ENCODE results near the gene B4GALT6. TPM values are rescaled to one million over a fixed set of nuclear protein-coding genes. Genes with fewer than 3 reads are reported as not detected.
"Not testable (repeated sequence)": the region's sequence is repeated elsewhere in the genome, so short reads cannot be mapped to it uniquely, and the experiment has no call there.

The B4GALT6 gene, protein sequence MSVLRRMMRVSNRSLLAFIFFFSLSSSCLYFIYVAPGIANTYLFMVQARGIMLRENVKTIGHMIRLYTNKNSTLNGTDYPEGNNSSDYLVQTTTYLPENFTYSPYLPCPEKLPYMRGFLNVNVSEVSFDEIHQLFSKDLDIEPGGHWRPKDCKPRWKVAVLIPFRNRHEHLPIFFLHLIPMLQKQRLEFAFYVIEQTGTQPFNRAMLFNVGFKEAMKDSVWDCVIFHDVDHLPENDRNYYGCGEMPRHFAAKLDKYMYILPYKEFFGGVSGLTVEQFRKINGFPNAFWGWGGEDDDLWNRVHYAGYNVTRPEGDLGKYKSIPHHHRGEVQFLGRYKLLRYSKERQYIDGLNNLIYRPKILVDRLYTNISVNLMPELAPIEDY
- 0.47 and 0.97 TPM in 2 replicates for total RNA-seq (2014; rRNA removed; shearing (Covaris generic); ENCODE audit: low replicate concordance)

DNA sequence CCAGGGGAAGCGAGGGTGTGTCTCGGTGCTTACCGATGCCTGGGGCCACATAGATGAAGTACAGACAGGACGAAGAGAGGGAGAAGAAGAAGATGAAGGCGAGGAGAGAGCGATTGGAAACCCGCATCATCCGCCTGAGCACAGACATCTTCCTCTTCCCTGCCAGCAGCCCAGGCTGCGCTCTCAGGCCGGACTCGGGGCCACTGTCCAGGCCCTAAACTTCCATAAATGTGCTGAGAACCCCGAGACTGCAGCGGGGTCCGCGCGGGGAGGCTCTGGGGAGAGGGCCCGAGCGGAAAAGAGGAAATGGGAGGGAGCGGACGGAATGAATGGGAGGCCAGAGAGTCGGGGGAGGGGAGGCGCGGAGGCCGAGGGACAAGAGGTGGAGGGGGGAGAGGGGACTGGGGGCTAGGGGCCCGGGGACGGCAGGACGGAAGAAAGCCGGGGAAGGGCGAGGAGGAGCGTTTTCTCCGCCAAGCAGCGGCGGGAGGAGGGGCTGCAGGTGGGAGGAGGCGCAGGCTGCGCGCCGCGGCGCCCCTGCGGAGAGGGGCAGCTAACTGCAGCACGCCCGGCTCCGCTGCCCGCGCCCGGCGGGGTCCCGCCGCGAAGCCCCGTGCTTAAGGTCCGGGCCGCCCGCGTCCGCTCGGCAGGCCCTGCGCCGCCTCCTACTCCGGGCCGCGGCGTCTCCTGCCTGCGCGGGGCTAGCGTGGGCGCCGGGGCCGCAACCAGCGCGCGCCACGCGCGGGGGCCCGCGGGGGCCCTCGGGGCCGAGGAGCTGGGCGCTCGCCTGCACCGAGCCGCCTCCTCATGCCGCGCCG, at the start of gene B4GALT6:
Gene B4GALT6 (minus strand): TSS at position 303 of the 818 bp plus-strand sequence. CDS start 155 bp downstream, at position 148.
- Histone ChIP-seq H3K4me1 (ENCODE audit: low read length) (peaks cover 14% of the 10 kb centered on the region), H3K36me3 (ENCODE audit: insufficient read depth, low read length) (no peaks in the 10 kb centered on the region), H3K9me2 (replicated peaks; ENCODE audit: insufficient read depth, low read length) (no peaks in the 10 kb centered on the region), H4K20me1 (ENCODE audit: insufficient read depth, low read depth, low read length) (no peaks in the 10 kb centered on the region), H3K27ac (ENCODE audit: low read length) (no peak within 1 kb of the TSS), H3K79me2 (ENCODE audit: low read length) (no peaks in the 10 kb centered on the region), H3K9me3 (ENCODE audit: low read length) (no peaks in the 10 kb centered on the region), H2AFZ (ENCODE audit: low read length) (no peak within 1 kb of the TSS), H3K9ac (ENCODE audit: low read length) (peak within 1 kb of the TSS; percentile 69), H3K4me2 (ENCODE audit: low read depth, low read length, poor library complexity, severe bottlenecking) (peak within 1 kb of the TSS; percentile 81), H3K4me3 (ENCODE audit: low read length) (peak within 1 kb of the TSS; percentile 71), H3K27me3 (ENCODE audit: low read length) (no peaks in the 10 kb centered on the region)
- DNase-seq, result peak; percentile 56

DNA sequence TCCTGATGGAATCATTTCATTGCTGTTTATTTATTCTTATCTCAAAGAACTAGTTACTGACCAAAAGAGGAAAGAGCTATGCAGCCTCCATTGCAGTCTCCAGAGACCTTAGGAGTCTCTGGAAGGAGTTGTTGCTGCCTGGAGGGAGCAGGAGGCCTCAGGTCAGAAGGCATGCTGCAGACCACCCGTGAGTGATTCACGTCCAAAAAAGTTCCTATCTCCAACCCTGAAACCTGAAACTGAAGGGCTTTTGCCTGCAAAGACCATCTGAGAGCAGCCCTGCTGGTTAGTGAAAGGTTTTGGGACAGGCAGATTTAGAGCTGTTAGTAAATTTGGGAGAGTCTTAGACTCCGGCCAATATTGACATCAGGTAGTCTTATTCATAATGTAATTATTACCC, 47.2 kb upstream of the B4GALT6 start:
- peaks cover 3% of the 10 kb centered on the region for H3K4me1 ChIP-seq (ENCODE audit: low read length)
- H3K9ac ChIP-seq (ENCODE audit: low read length), result no peak overlapping the region

DNA sequence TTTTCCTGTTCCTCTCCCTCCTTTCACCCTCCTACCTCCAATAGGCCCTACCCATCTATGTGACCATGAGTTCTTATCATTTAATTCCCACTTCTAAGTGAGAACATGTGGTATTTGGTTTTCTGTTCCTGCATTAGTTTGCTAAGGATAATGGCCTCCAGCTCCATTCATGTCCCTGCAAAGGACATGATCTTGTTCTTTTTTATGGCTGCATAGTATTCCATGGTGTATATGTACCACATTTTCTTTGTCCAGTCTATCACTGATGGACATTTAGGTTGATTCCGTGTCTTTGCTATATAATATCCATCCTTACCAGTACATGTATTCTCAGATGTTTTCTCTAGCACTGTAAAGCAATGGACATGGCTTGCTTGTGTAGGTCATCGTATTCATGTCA, 44.8 kb upstream of the B4GALT6 start:
- H3K79me2 ChIP-seq (ENCODE audit: low read length); H3K36me3 ChIP-seq (ENCODE audit: insufficient read depth, low read length); DNase-seq; H4K20me1 ChIP-seq (ENCODE audit: insufficient read depth, low read depth, low read length); H2AFZ ChIP-seq (ENCODE audit: low read length); H3K9ac ChIP-seq (ENCODE audit: low read length); H3K27me3 ChIP-seq (ENCODE audit: low read length); H3K4me1 ChIP-seq (ENCODE audit: low read length); H3K27ac ChIP-seq (ENCODE audit: low read length); H3K9me3 ChIP-seq (ENCODE audit: low read length); H3K4me3 ChIP-seq (ENCODE audit: low read length); H3K9me2 ChIP-seq (replicated peaks; ENCODE audit: insufficient read depth, low read length); H3K4me2 ChIP-seq (ENCODE audit: low read depth, low read length, poor library complexity, severe bottlenecking): not testable (repeated sequence)

More for the DNA sequence above, 47.2 kb upstream of the B4GALT6 start:
- Histone ChIP-seq H2AFZ (ENCODE audit: low read length) (no peak overlapping the region), H3K27me3 (ENCODE audit: low read length) (no peaks in the 10 kb centered on the region), H3K36me3 (ENCODE audit: insufficient read depth, low read length) (no peaks in the 10 kb centered on the region), H3K79me2 (ENCODE audit: low read length) (no peaks in the 10 kb centered on the region), H3K4me3 (ENCODE audit: low read length) (no peak overlapping the region), H3K9me2 (replicated peaks; ENCODE audit: insufficient read depth, low read length) (no peaks in the 10 kb centered on the region), H3K4me2 (ENCODE audit: low read depth, low read length, poor library complexity, severe bottlenecking) (no peak overlapping the region), H3K9me3 (ENCODE audit: low read length) (no peaks in the 10 kb centered on the region), H3K27ac (ENCODE audit: low read length) (no peak overlapping the region), H4K20me1 (ENCODE audit: insufficient read depth, low read depth, low read length) (no peaks in the 10 kb centered on the region)
- no peak for DNase-seq

DNA sequence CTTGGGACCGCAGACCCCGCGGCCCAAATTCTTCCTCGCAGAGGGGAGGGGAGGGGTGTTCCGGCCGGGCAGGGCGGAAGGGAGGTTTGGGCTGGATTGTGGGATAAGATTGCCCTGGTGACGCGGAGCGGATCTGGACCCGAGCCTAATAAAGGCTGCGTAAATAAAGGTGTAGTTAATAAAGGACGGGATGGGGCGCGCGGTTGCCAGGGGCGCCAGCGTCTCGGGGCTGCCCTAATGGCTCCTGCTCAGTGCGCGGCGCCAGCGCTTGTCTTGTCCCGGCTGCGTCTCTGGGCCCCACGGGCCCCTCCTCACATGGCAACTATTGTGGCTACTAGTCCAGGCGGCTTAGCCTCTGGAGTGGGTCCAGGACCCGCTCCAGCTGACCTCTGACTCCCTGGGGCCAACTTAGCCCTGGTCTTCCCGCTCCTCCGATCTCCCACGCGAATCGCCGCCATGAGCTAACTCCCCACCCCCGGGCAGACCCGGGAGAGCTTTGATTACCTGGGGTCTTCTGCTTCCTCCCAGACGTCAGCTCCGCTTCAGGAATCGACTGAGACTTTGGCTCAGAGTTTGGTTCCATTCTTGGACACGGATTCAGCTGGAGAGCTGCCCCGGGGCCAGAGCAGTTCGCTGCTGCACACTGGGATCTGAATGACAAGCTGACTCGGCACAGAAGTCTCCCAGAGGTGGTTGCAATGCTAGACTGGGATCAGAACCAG, 39.8 kb upstream of the B4GALT6 start:
- H2AFZ ChIP-seq (ENCODE audit: low read length), result no peak overlapping the region
- no peak overlapping the region for H3K4me2 ChIP-seq (ENCODE audit: low read depth, low read length, poor library complexity, severe bottlenecking)
- DNase-seq, result no peak
- no peaks in the 10 kb centered on the region for H3K9me2 ChIP-seq (replicated peaks; ENCODE audit: insufficient read depth, low read length)
- H3K9me3 ChIP-seq (ENCODE audit: low read length), result 0 out of 2 replicates have a peak, but pooled peaks cover 5% of the 10 kb centered on the region
- no peak overlapping the region for H3K4me3 ChIP-seq (ENCODE audit: low read length)
- H4K20me1 ChIP-seq (ENCODE audit: insufficient read depth, low read depth, low read length), result no peaks in the 10 kb centered on the region
- no peaks in the 10 kb centered on the region for H3K36me3 ChIP-seq (ENCODE audit: insufficient read depth, low read length)
- H3K9ac ChIP-seq (ENCODE audit: low read length), result no peak overlapping the region
- no peaks in the 10 kb centered on the region for H3K27me3 ChIP-seq (ENCODE audit: low read length)
- no peaks in the 10 kb centered on the region for H3K79me2 ChIP-seq (ENCODE audit: low read length)
- H3K27ac ChIP-seq (ENCODE audit: low read length), result no peak overlapping the region
- no peaks in the 10 kb centered on the region for H3K4me1 ChIP-seq (ENCODE audit: low read length)

DNA sequence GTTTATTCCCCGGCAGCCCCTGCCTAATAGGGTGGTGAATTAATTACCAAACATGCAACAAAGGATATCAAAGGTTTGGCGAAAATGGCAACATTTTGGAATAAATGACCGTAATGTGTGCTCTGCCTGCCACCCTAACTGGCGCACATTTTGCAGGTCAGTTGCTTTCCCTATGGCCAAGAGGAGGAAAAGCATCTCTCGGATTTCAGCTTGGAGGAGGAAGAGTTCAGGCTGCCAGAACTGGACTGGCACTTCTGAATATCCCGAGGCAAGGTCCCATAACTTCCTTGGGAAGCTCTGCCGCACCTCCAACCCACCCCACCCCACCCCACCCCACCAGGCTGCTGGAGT, 39.2 kb upstream of the B4GALT6 start:
- H3K4me2 ChIP-seq (ENCODE audit: low read depth, low read length, poor library complexity, severe bottlenecking), result no peak overlapping the region

DNA sequence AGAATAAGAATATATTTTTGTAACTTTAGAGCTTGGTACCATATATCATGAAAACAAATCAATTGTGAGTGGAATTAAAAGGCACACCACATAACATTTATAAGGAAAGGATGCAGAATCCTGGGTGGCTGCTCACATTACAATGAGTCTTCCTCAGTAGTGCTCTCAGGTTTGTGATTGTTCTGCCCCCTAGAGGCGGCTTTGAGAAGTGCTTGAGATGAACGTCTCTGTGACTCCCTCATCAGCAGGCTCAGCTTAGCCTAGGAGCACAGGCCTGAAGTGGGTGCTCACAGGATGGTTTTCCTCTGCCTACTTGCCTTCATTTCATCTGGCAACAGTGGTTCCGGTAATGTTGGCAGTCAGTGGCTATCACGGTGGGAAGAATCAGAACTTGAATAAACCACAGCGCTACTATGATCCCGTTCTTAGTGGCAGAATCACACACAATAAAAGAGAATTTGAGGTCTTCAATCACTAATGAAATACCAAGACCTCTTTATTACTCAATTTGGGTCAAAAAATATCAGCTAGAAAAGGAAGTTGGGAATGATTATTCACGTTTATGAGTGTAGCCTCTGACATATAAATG, 38.1 kb upstream of the B4GALT6 start:
- H3K9me3 ChIP-seq (ENCODE audit: low read length), result 0 out of 2 replicates have a peak, but pooled peaks cover 5% of the 10 kb centered on the region

More for the DNA sequence above, 39.2 kb upstream of the B4GALT6 start:
- Histone ChIP-seq H3K79me2 (ENCODE audit: low read length) (no peaks in the 10 kb centered on the region), H3K36me3 (ENCODE audit: insufficient read depth, low read length) (no peaks in the 10 kb centered on the region), H3K9me2 (replicated peaks; ENCODE audit: insufficient read depth, low read length) (no peaks in the 10 kb centered on the region), H3K9ac (ENCODE audit: low read length) (no peak overlapping the region), H4K20me1 (ENCODE audit: insufficient read depth, low read depth, low read length) (no peaks in the 10 kb centered on the region), H3K4me3 (ENCODE audit: low read length) (no peak overlapping the region), H3K27ac (ENCODE audit: low read length) (no peak overlapping the region), H2AFZ (ENCODE audit: low read length) (no peak overlapping the region), H3K4me1 (ENCODE audit: low read length) (no peaks in the 10 kb centered on the region), H3K9me3 (ENCODE audit: low read length) (0 out of 2 replicates have a peak, but pooled peaks cover 5% of the 10 kb centered on the region), H3K27me3 (ENCODE audit: low read length) (no peaks in the 10 kb centered on the region)
- no peak for DNase-seq

DNA sequence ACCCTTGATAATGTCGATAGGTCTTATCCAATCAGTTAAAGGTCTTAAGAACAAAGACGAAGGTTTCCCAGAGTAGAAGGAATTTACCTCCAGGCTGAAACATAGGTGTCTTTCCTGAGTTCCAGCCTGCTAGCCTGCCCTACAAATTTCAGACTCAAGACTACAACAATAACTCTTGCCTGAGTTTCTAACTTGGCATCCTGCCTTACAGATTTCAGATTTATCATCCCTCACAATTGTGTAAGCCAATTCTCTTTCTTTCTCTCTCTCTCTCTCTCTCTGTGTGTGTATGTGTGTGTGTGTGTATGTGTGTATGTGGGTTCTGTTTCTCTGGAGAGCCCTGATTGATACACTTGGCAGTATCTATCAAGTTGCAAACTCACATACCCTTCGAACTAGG, 37.2 kb upstream of the B4GALT6 start:
- no peak overlapping the region for H3K27ac ChIP-seq (ENCODE audit: low read length)
- H4K20me1 ChIP-seq (ENCODE audit: insufficient read depth, low read depth, low read length), result no peaks in the 10 kb centered on the region
- no peak for DNase-seq
- no peaks in the 10 kb centered on the region for H3K79me2 ChIP-seq (ENCODE audit: low read length)
- 0 out of 2 replicates have a peak, but pooled peaks cover 5% of the 10 kb centered on the region for H3K9me3 ChIP-seq (ENCODE audit: low read length)
- H3K4me1 ChIP-seq (ENCODE audit: low read length), result no peaks in the 10 kb centered on the region
- H3K27me3 ChIP-seq (ENCODE audit: low read length), result 0 out of 2 replicates have a peak, but pooled peaks cover 3% of the 10 kb centered on the region
- H2AFZ ChIP-seq (ENCODE audit: low read length), result no peak overlapping the region
- no peaks in the 10 kb centered on the region for H3K36me3 ChIP-seq (ENCODE audit: insufficient read depth, low read length)
- no peak overlapping the region for H3K4me3 ChIP-seq (ENCODE audit: low read length)
- H3K9ac ChIP-seq (ENCODE audit: low read length), result no peak overlapping the region
- no peak overlapping the region for H3K4me2 ChIP-seq (ENCODE audit: low read depth, low read length, poor library complexity, severe bottlenecking)
- no peaks in the 10 kb centered on the region for H3K9me2 ChIP-seq (replicated peaks; ENCODE audit: insufficient read depth, low read length)

More for the DNA sequence above, 38.1 kb upstream of the B4GALT6 start:
- Histone ChIP-seq H3K36me3 (ENCODE audit: insufficient read depth, low read length) (no peaks in the 10 kb centered on the region), H3K4me1 (ENCODE audit: low read length) (no peaks in the 10 kb centered on the region), H3K9me2 (replicated peaks; ENCODE audit: insufficient read depth, low read length) (no peaks in the 10 kb centered on the region), H3K27ac (ENCODE audit: low read length) (no peak overlapping the region), H3K4me3 (ENCODE audit: low read length) (no peak overlapping the region), H2AFZ (ENCODE audit: low read length) (no peak overlapping the region), H3K9ac (ENCODE audit: low read length) (no peak overlapping the region), H3K27me3 (ENCODE audit: low read length) (0 out of 2 replicates have a peak, but pooled peaks cover 3% of the 10 kb centered on the region), H3K4me2 (ENCODE audit: low read depth, low read length, poor library complexity, severe bottlenecking) (no peak overlapping the region), H3K79me2 (ENCODE audit: low read length) (no peaks in the 10 kb centered on the region), H4K20me1 (ENCODE audit: insufficient read depth, low read depth, low read length) (no peaks in the 10 kb centered on the region)
- peak; percentile 93 for DNase-seq
